GM21515 (cell line): ENCODE results near the gene RGSL1.

Experiments
- ATAC-seq: cut with Tn5 transposase; IDR thresholded peaks from one replicate; pipeline ENCODE4 v1.9.1; 2021; ENCODE audit not compliant: unreplicated experiment

The RGSL1 gene

GRCh38 chr1:182450087-182450486 lies at the start of gene RGSL1:
Gene RGSL1, plus strand, starts transcription at chr1:182450146. Its CDS starts 20 bp downstream, at chr1:182450166.
- no peak for ATAC-seq

- no peak for ATAC-seq
These were observed 49.4 kb upstream of the RGSL1 start, which contains the start of gene TEDDM1 for GRCh38 chr1:182400567-182400966. Gene TEDDM1, minus strand, starts transcription at chr1:182400667. Its CDS starts 182 bp downstream, at chr1:182400485.

DNA sequence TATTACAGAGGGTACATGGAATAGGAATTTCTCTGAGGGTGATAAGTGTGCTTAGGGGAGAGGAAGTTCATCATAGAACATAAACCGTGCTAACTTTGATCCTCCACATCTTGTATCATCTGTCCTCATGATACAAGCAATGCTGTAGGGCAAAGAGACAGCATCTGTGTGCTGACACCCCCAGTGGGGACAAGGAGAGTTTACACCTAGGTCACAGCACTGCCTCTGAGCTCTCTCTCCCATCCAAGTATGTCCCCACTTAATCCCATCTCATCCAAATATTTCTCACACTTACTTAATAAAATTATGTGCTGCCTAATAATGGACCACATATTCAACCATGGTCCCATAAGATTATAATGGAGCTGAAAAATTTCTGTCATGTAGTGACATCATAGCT lies 45.2 kb upstream of the RGSL1 start:
- no peak for ATAC-seq

- no peak for ATAC-seq
These were observed 44.4 kb upstream of the RGSL1 start for GRCh38 chr1:182405578-182405977.

DNA sequence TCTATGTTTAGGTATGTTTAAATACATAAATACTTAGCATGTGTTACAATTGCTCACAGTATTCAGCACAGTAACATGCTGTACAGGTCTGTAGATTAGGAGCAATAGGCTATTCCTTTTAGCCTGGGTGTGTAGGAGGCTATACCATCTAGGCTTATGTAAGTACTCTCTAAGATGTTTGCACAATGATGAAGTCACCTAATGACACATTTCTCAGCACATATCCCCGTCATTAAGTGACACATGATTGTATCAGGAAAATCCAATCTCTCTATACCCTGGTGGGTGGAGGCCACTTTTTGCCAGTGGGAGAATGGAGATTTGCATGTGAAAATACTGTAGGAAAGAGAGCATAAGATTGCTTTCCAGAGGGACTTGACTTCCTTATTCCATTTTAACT lies 43.9 kb upstream of the RGSL1 start:
- no peak for ATAC-seq

DNA sequence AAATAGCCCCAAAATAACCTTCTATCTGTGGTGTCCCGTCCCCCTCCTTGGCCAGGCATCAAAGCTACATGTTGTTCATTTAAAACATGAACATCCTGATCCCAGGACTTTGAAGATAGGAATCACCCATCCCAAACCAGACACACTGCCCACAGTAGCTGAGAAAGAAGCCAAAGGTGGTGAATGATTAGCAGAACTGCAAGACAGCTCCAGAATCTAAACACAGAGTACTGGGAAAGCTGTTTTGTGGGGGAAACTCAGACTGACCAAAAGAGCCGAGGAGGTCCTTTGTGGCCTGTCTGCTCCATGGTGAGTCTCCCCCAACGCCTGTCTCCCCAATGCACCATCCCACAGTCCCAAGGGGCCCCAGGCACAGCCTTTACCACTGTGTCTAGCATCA lies 42.2 kb upstream of the RGSL1 start:
- ATAC-seq, result no peak

DNA sequence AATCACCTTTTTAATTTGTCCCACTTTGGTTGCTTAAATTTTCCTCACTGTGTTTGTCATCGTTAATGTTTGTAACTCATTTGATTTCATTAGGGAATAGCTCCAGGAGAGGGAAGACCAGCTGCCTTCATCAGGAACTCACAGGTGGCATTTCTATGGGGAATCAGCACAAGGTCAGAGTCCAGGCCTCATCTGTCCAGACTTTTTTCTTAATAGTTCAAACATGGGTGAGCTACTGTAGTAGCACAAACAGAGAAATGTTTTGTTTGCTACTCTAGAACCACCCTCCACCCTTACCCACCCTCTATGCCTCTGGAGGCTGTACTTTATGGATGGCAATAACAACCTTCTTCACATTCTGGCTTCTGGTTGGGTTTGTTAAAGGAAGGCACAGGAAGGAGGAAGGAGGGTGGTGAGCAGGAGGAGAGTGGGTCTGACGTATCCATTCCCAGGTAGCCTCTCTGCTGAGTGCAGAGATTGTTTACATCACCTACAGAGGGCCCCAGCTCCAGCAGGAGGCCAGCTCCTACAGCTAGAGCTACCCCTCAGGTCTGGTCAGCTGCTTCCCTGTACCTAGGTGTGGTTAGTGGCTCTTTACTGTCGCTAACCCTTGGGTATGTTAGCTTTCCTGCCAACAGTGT lies 41.4 kb upstream of the RGSL1 start:
- no peak for ATAC-seq

DNA sequence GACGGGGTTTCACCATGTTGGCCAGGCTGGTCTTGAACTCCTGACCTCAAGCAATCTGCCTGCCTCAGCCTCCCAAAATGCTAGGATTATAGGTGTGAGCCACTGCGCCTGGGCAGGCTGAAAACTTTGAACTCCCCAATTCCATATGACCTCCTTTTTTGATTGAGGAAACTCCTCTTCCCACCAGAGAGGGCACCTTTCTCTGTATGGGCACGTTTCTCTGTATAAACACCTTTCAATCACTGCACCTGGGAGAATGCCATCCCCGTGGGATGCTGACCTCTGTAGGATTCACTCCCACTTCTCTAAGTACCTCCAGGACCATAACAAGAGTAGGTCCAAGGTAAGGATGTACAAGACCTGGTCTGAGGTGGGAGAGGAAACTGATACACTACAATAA lies 39.8 kb upstream of the RGSL1 start:
- ATAC-seq, result no peak

GRCh38 chr1:182410620-182411273 lies 39.2 kb upstream of the RGSL1 start:
- no peak for ATAC-seq

GRCh38 chr1:182413486-182413885 lies 36.5 kb upstream of the RGSL1 start:
- ATAC-seq, result no peak

DNA sequence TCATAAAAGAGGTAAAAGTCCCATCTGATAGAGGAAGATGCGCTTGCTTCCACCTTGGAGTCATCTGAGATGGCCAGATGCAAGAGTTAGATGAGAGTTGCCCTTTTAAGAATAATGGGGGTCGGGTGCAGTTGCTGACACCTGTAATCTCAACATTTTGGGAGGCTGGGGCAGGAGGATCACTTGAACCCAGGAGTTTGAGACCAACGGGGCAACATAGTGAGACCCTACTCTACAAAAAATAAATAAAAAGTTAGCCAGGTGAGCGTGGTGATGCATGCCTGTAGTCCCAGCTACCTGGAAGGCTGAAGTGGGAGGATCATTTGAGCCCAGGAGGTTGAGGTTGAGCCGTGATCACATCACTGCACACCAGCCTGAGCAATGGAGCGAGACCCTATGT lies 36.0 kb upstream of the RGSL1 start:
- no peak for ATAC-seq

GRCh38 chr1:182415789-182416188 lies 34.2 kb upstream of the RGSL1 start:
- no peak for ATAC-seq

- ATAC-seq, result peak; percentile 67
These were observed 23.2 kb upstream of the RGSL1 start for GRCh38 chr1:182426442-182427430.

GRCh38 chr1:182428043-182428442 lies 21.9 kb upstream of the RGSL1 start:
- no peak for ATAC-seq

GRCh38 chr1:182430263-182431068 lies 19.5 kb upstream of the RGSL1 start:
- ATAC-seq, result peak; percentile 41

DNA sequence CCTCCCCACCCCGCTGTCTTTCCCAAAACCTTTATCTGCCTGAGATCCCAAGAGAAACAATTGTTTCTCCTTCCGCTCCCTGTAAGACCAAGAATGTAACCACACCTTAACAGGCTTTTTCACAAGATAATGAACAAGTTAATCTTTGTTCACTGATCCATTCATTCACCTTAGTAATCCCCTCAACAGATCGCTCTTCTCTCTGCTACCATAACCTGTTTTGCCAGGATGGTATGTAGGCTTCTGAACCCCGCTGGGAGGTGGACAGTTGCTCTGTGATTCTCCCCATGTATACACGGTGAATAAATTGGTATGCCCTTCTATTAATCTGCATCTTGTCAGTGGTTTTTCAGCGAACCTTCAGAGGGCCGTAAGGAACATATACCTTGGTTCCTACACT lies 18.7 kb upstream of the RGSL1 start:
- ATAC-seq, result no peak

DNA sequence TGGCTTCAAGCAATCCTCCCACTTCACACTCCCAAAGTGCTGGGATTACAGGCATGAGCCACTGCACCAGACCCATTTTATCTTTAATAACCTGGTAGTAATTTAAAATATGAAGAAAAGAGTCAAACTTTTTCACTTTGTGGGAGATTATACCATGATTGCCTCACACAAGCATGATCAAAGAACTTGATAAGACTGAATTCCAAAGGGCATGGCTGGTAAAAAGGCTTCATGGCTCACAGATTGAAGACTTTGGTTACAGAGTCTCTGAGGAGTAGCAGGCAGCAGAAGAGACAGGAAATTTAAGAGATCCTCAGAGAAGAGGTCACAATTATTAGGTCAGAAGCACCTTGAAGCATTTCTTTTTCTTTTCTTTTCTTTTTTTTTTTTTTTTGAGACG lies 16.4 kb upstream of the RGSL1 start:
- no peak for ATAC-seq

GRCh38 chr1:182438326-182438725 lies 11.6 kb upstream of the RGSL1 start:
- no peak for ATAC-seq

DNA sequence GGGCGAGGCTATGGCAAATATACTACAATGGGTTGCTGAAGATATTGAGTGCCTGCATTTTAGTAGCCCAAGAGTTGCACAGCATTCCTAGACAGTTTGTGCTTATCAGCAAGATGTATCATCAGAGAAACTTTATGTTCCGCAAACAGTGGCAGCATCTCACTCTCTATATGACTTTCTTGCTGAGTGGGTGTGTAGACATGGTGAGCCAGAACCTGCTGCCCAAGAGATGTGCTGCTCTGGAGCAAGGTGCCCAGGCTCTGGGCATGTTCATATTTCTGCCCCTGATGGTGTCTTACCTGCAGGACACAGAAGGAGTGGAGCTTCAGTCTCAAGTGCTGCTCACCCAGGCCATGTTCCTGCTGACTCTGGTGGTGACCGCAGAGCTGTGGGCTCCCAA lies 8.2 kb upstream of the RGSL1 start:
- no peak for ATAC-seq

DNA sequence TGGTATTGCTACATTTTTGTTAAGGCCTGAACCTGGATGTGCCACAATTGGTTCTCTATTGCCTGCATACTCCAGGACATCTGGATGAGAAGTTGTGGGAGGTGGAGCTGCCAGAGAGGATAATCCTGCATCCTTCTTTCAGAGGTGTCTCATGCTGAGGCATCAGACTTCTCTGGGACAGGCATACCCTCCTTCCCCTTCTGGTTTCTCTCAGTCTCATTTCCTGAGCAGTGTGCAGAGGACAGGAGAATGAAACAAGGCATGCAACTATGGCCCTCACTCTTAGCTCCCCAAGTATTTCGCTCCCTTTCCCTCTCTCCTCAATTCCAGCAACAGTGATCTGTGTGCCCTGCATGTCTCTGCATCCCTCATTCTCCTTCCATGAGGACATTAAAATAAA lies 7.6 kb upstream of the RGSL1 start:
- ATAC-seq, result no peak

DNA sequence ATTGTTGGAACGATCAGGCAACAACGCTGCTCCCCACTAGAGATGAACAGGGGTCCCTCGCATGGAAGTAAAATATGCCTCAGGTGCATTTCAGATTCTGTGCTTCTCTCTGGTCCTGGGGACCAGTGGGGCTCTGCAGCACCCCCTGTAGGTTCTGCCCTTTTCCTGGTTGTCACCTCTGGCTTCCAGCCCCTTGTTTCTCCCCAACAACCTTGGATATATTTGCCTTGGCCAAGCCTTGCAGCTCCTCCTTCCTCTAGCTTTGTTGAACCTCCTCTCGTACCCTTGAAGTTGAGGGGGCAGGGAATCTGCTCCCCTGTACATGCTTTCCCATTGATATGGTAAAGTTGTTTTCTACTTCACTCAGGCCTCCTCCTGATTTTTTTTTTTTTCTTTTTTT lies 5.4 kb upstream of the RGSL1 start:
- ATAC-seq, result no peak
